Mesothelial cell of epicardium (in vitro differentiated cells): Measurements from ENCODE around the gene PLOD3. TPM values are rescaled to one million over a fixed set of nuclear protein-coding genes. Genes with fewer than 3 reads are reported as not detected.

Experiments used
- DNase-seq, 2 experiments: peaks; one replicate each; pipeline ENCODE4 v3.0.0; 2021; ENCODE audit warnings: low spot score in 2 of 2; ENCODE audit not compliant: unreplicated experiment in 2 of 2
- H3K27ac Mint-ChIP-seq: 2 replicates; pipeline ENCODE4 v1.8.0; 2021; ENCODE audit warnings: mixed read lengths
- H3K27me3 Mint-ChIP-seq: 2 replicates; pipeline ENCODE4 v1.8.0; 2021; ENCODE audit warnings: low read depth, mixed read lengths
- H3K36me3 Mint-ChIP-seq: 2 replicates; pipeline ENCODE4 v1.8.0; 2021; ENCODE audit warnings: mixed read lengths
- H3K4me1 Mint-ChIP-seq: 2 replicates; pipeline ENCODE4 v1.8.0; 2021; ENCODE audit warnings: mixed read lengths
- H3K4me3 Mint-ChIP-seq: 2 replicates; pipeline ENCODE4 v1.8.0; 2021; ENCODE audit warnings: mild to moderate bottlenecking, moderate library complexity, mixed read lengths
- H3K9me3 Mint-ChIP-seq: 2 replicates; pipeline ENCODE4 v1.8.0; 2021; ENCODE audit warnings: mixed read lengths
- CTCF ChIP-seq: fragments of 200-600 bp; sonication (generic); IDR thresholded peaks from one replicate; pipeline ENCODE4 v1.5.0; 2021; ENCODE audit warnings: antibody characterized with exemption; ENCODE audit not compliant: unreplicated experiment
- total RNA-seq: library from RNA; stranded (reverse); gene quantifications from 3 replicates; pipeline ENCODE4 v1.2.1, GENCODE V29; 2021

PLOD3 gene
- total RNA-seq, 1 donor from 2014 or later = 66.9 TPM

- H3K36me3 Mint-ChIP-seq = peaks cover 2% of the 10 kb centered on the region
- peak overlapping the region; percentile 98 for H3K27ac Mint-ChIP-seq
- no peak for TF ChIP-seq CTCF
- H3K9me3 Mint-ChIP-seq = no peaks in the 10 kb centered on the region
- no peak for DNase-seq
- peaks cover 27% of the 10 kb centered on the region for H3K4me1 Mint-ChIP-seq
- no peaks in the 10 kb centered on the region for H3K27me3 Mint-ChIP-seq
- H3K4me3 Mint-ChIP-seq = no peak overlapping the region
Observed at GRCh38 chr7:101239191-101239950, 22.0 kb upstream of the PLOD3 start.

GRCh38 chr7:101238226-101239182 is 21.1 kb upstream of the PLOD3 start:
- Mint-ChIP-seq H3K4me1 (peaks cover 20% of the 10 kb centered on the region), H3K27me3 (no peaks in the 10 kb centered on the region), H3K9me3 (no peaks in the 10 kb centered on the region), H3K27ac (peak overlapping the region; percentile 98), H3K4me3 (peak overlapping the region; percentile 17), H3K36me3 (peaks cover 2% of the 10 kb centered on the region)
- DNase-seq = no peak
- no peak for TF ChIP-seq CTCF

GRCh38 chr7:101237206-101238067 is 20.1 kb upstream of the PLOD3 start, which contains the start of gene CLDN15:
Gene CLDN15, minus strand, starts transcription at chr7:101237802. Its CDS starts 221 bp downstream, at chr7:101237581.
- Mint-ChIP-seq H3K36me3 (peaks cover 2% of the 10 kb centered on the region), H3K27ac (peak within 1 kb of the TSS; percentile 98), H3K4me1 (peaks cover 23% of the 10 kb centered on the region), H3K4me3 (peak within 1 kb of the TSS; percentile 3), H3K9me3 (no peaks in the 10 kb centered on the region), H3K27me3 (no peaks in the 10 kb centered on the region)
- no peak for TF ChIP-seq CTCF
- DNase-seq = no peak

- Mint-ChIP-seq H3K4me3 (no peak overlapping the region), H3K27ac (no peak overlapping the region), H3K27me3 (no peaks in the 10 kb centered on the region), H3K4me1 (peaks cover 32% of the 10 kb centered on the region), H3K36me3 (peaks cover 2% of the 10 kb centered on the region), H3K9me3 (no peaks in the 10 kb centered on the region)
- TF ChIP-seq CTCF = no peak
- DNase-seq = no peak
Observed at GRCh38 chr7:101236292-101236835, 19.0 kb upstream of the PLOD3 start.

GRCh38 chr7:101235522-101235921 is 18.1 kb upstream of the PLOD3 start:
- no peaks in the 10 kb centered on the region for H3K27me3 Mint-ChIP-seq
- peaks cover 3% of the 10 kb centered on the region for H3K36me3 Mint-ChIP-seq
- peaks cover 32% of the 10 kb centered on the region for H3K4me1 Mint-ChIP-seq
- H3K9me3 Mint-ChIP-seq = no peaks in the 10 kb centered on the region
- no peak overlapping the region for H3K4me3 Mint-ChIP-seq
- DNase-seq = no peak
- no peak for TF ChIP-seq CTCF
- H3K27ac Mint-ChIP-seq = no peak overlapping the region
